GM19467 (cell line): Measurements from ENCODE around the gene WDFY1.

Experiments
- ATAC-seq: cut with Tn5 transposase; IDR thresholded peaks from one replicate; pipeline ENCODE4 v1.9.1; 2021; ENCODE audit warnings: mild to moderate bottlenecking, moderate library complexity; ENCODE audit not compliant: unreplicated experiment

The WDFY1 gene

GRCh38 chr2:223865124-223865523, 80.0 kb downstream of the WDFY1 start:
- ATAC-seq = no peak

- ATAC-seq = no peak
Observed at GRCh38 chr2:223863491-223863890, 81.6 kb downstream of the WDFY1 start.

GRCh38 chr2:223860809-223861738, 84.1 kb downstream of the WDFY1 start:
- ATAC-seq = no peak

GRCh38 chr2:223859070-223859469, 86.1 kb downstream of the WDFY1 start:
- no peak for ATAC-seq

- no peak for ATAC-seq
Observed at GRCh38 chr2:223856584-223856983, 88.6 kb downstream of the WDFY1 start.

GRCh38 chr2:223856021-223856420, 89.1 kb downstream of the WDFY1 start:
- ATAC-seq = no peak

GRCh38 chr2:223855426-223855825, 89.7 kb downstream of the WDFY1 start:
- no peak for ATAC-seq

GRCh38 chr2:223854741-223855140, 90.4 kb downstream of the WDFY1 start:
- no peak for ATAC-seq

- ATAC-seq = no peak
Observed at GRCh38 chr2:223853425-223853837, 91.7 kb downstream of the WDFY1 start.

GRCh38 chr2:223852281-223852795, 92.8 kb downstream of the WDFY1 start:
- ATAC-seq = no peak

- ATAC-seq = no peak
Observed at GRCh38 chr2:223847410-223847809, 97.7 kb downstream of the WDFY1 start.

GRCh38 chr2:223846515-223846914, 98.6 kb downstream of the WDFY1 start:
- ATAC-seq = no peak

GRCh38 chr2:223841436-223842190, 103.5 kb downstream of the WDFY1 start:
- ATAC-seq = no peak

GRCh38 chr2:223837287-223838061, 107.7 kb downstream of the WDFY1 start, which contains the start of gene AP1S3:
Gene AP1S3 (minus strand): TSS chr2:223837582. CDS start chr2:223837450, 132 bp downstream.
- peak; percentile 69 for ATAC-seq

- peak; percentile 55 for ATAC-seq
Observed at GRCh38 chr2:223835701-223836532, 109.2 kb downstream of the WDFY1 start.

- ATAC-seq = no peak
Observed at GRCh38 chr2:223834431-223834830, 110.7 kb downstream of the WDFY1 start.

- ATAC-seq = no peak
Observed at GRCh38 chr2:223832241-223832903, 112.8 kb downstream of the WDFY1 start.

GRCh38 chr2:223829128-223829527, 116.0 kb downstream of the WDFY1 start:
- ATAC-seq = no peak

GRCh38 chr2:223828314-223828713, 116.8 kb downstream of the WDFY1 start:
- no peak for ATAC-seq
